Tibial nerve (tissue), 4 donors: ENCODE measurements around the gene SPOPL. TPM values are rescaled to one million over a fixed set of nuclear protein-coding genes. Genes with fewer than 3 reads are reported as not detected.

Experiments used
- DNase-seq, 2 donors: peaks; one replicate each; pipeline ENCODE4 v3.0.0-alpha.2; 2019; ENCODE audit warnings: low spot score in 2 of 2
- H3K27ac ChIP-seq, 4 donors: fragments of 200-600 bp; sonication (generic) in 3 of 4; one replicate each; pipeline ENCODE4 v1.5.1; 2017 to 2019; ENCODE audit warnings: mild to moderate bottlenecking in 1 of 4
- H3K27me3 ChIP-seq, 2 donors: fragments of 200-600 bp; sonication (generic) in 1 of 2; one replicate each; pipeline versions ENCODE4 v1.5.1 to v1.6.0; 2017 to 2019
- H3K36me3 ChIP-seq, 3 donors: fragments of 200-600 bp; sonication (generic); one replicate each; pipeline ENCODE4 v1.5.1; 2018 to 2019
- H3K4me1 ChIP-seq, 4 donors: fragments of 200-600 bp; sonication (generic) in 3 of 4; one replicate each; pipeline ENCODE4 v1.5.1; 2017 to 2019
- H3K4me3 ChIP-seq, 4 donors: fragments of 200-600 bp; sonication (generic) in 3 of 4; one replicate each; pipeline ENCODE4 v1.5.1; 2017 to 2019; ENCODE audit warnings: mild to moderate bottlenecking in 1 of 4, moderate library complexity in 1 of 4
- H3K9me3 ChIP-seq, 4 donors: fragments of 200-600 bp; sonication (generic) in 3 of 4; one replicate each; pipeline ENCODE4 v1.5.1; 2017 to 2019
- EP300 ChIP-seq, 2 donors: sonication (generic); formaldehyde crosslinking; IDR thresholded peaks; one replicate each; pipeline ENCODE4 v1.6.1; 2017; ENCODE audit warnings: antibody characterized with exemption in 2 of 2, mild to moderate bottlenecking in 1 of 2
- POLR2A ChIP-seq, 2 donors: fragments of 450-650 bp; IDR thresholded peaks; one replicate each; pipeline ENCODE4 v1.6.1; 2017; ENCODE audit warnings: antibody characterized with exemption in 2 of 2, mild to moderate bottlenecking in 2 of 2, moderate library complexity in 2 of 2
- WGBS, 2 donors: methylation state at CpG; one replicate each; pipeline ENCODE4 v1.1.5; 2018; 5-methylcytosine and 5-hydroxymethylcytosine counted together
- total RNA-seq, 4 donors: library from RNA; depleted of rRNA; stranded (reverse); fragments of >200 nt; gene quantifications; one replicate each; pipeline ENCODE4 v1.1.0, GENCODE V29; 2016
- TF ChIP-seq, protein P1 (sequence below), 5 experiments: fragments of 200-600 bp in 3 of 5; fragments of 450-650 bp in 2 of 5; sonication (generic) in 3 of 5; IDR thresholded peaks; one replicate each; pipeline ENCODE4 v1.5.1; 2016 to 2019; ENCODE audit warnings: antibody characterized with exemption in 5 of 5, mild to moderate bottlenecking in 3 of 5, moderate library complexity in 2 of 5

Gene SPOPL
- total RNA-seq, 4 donors from 2014 or later = 15.9 to 22.7 (median 16.6) TPM

DNA sequence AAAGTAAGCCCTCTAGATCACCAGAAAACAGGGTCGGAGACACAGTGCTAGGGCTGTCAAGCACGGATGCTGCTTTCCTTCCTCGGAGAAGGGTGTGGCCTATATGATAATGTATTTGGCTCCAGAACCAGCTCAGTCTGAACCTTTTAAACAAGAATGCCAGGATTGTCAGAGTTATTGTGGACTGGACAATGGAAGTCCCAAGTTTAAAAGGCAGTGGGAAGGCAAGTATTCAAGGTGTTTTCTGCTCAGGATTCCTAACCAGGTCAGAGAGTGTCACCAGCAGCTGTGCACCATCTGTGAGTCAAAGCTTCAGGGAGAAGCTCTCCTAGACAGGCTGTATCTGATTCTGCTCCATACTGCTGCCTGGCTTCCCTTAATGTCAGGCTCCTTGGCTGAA lies 94.8 kb downstream of the SPOPL start:
- Histone ChIP-seq H3K4me3 (no peak overlapping the region), H3K9me3 (no peaks in the 10 kb centered on the region), H3K27ac (no peak overlapping the region), H3K36me3 (peaks cover 0 to 40% (median 0%) of the 10 kb centered on the region in 3 donors), H3K4me1 (no peaks in the 10 kb centered on the region), H3K27me3 (no peaks in the 10 kb centered on the region)
- WGBS, 2 donors = 72 to 78% methylated on average over 3 of the region's 3 CpGs
- TF ChIP-seq, protein P1, sequence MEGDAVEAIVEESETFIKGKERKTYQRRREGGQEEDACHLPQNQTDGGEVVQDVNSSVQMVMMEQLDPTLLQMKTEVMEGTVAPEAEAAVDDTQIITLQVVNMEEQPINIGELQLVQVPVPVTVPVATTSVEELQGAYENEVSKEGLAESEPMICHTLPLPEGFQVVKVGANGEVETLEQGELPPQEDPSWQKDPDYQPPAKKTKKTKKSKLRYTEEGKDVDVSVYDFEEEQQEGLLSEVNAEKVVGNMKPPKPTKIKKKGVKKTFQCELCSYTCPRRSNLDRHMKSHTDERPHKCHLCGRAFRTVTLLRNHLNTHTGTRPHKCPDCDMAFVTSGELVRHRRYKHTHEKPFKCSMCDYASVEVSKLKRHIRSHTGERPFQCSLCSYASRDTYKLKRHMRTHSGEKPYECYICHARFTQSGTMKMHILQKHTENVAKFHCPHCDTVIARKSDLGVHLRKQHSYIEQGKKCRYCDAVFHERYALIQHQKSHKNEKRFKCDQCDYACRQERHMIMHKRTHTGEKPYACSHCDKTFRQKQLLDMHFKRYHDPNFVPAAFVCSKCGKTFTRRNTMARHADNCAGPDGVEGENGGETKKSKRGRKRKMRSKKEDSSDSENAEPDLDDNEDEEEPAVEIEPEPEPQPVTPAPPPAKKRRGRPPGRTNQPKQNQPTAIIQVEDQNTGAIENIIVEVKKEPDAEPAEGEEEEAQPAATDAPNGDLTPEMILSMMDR (IDR thresholded peaks at IDR 0.05) = no peak
- TF ChIP-seq EP300 (IDR thresholded peaks at IDR 0.05) (no peak), POLR2A (IDR thresholded peaks at IDR 0.05) (no peak)
- DNase-seq = no peak

DNA sequence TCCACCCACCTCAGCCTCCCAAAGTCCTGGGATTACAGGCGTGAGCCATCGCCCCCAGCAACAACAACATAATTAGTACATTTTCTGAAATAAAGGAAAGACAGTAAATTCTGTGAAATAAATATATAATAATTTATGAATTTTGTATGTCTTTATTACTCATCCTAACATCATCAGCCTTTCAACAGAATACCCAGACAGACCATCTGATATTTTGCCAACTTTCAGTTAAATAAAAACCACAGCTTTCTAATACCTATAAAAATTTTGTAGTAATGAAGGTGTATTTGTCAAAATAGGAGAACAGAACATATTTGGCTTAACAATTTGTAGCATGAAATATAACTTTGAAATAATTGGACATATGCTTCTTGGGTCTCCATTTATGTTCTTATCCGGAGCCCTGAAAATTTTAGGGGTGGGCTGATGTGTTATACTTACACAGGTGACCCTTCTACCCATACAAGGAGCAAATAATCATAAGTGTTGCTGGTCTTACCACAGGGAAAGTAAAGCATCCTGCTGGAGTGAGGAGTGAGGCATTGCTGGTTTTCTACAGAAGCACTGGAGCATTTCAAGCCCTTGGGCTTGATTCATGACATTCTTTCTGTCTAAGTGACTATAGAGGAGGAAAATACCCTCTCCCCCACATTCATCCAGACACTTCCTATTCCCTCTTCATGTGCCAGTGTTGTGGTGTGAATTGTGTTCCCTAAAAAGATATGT lies 99.3 kb downstream of the SPOPL start:
- H3K36me3 ChIP-seq = peaks cover 0 to 20% (median 0%) of the 10 kb centered on the region in 3 donors
- H3K27me3 ChIP-seq = no peaks in the 10 kb centered on the region
- TF ChIP-seq, protein P1 (IDR thresholded peaks at IDR 0.05) = no peak
- no peak for TF ChIP-seq EP300 (IDR thresholded peaks at IDR 0.05)
- no peak for TF ChIP-seq POLR2A (IDR thresholded peaks at IDR 0.05)
- WGBS, 2 donors = 92 to 93% methylated on average over 3 of the region's 3 CpGs
- no peak for DNase-seq
- no peaks in the 10 kb centered on the region for H3K9me3 ChIP-seq
- no peak overlapping the region for H3K4me3 ChIP-seq
- no peaks in the 10 kb centered on the region for H3K4me1 ChIP-seq
- no peak overlapping the region for H3K27ac ChIP-seq

DNA sequence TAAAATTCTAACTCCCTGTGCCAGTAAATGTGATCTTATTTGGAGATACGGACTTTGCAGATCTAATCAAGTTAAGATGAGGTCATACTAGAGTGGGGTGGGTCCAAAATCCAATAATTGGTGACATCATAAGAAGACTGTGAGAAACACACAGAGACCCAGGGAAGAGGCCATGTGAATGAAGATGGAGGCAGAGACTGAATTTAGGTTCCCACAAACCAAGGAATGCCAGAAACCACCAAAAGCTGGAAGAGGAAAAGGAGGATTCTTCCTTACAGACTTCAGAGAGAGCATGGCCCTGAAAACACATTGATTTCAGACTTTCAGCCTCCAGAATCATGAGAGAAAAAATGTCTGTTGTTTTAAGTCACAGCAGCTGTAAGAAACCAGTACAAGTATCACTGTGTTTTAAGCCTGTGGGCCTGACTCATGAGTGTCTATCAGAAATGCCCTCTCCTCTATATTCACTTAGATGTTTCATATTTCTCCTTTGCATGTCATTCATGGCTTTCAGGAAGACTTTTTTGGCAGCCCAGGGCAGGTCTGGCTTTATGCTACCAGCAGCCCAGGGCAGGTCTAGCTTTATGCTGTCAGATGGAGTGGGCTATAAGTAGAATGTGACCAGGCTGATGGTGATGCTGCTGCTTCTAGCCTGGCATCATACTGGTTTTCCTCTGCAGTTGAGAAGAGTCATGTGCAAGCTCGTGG lies 100.0 kb downstream of the SPOPL start:
- TF ChIP-seq, protein P1 (IDR thresholded peaks at IDR 0.05) = no peak
- TF ChIP-seq POLR2A (IDR thresholded peaks at IDR 0.05) = no peak
- TF ChIP-seq EP300 (IDR thresholded peaks at IDR 0.05) = no peak
- Histone ChIP-seq H3K27me3 (no peaks in the 10 kb centered on the region), H3K36me3 (peaks cover 0 to 13% (median 0%) of the 10 kb centered on the region in 3 donors), H3K9me3 (no peaks in the 10 kb centered on the region), H3K27ac (no peak overlapping the region), H3K4me3 (no peak overlapping the region), H3K4me1 (no peaks in the 10 kb centered on the region)
- 93 to 97% methylated on average over 2 of the region's 2 CpGs for WGBS, 2 donors
- no peak for DNase-seq

DNA sequence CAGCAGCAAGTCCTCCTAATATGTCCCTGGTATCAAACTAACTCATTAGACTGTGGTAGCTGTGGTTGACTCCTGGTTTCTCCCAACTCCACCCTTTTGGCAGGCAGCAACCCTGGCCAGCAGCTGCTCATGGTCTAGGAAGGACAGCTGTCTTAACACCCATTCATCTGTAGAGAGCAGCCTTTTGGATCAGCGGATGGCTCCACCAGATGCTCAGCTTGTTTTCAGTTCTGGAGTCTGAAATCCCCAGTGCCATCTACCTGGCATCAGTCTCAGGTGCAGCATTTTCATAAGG lies 100.5 kb downstream of the SPOPL start:
- Histone ChIP-seq H3K27me3 (no peaks in the 10 kb centered on the region), H3K4me3 (no peak overlapping the region), H3K36me3 (peaks cover 0 to 8% (median 0%) of the 10 kb centered on the region in 3 donors), H3K4me1 (no peaks in the 10 kb centered on the region), H3K9me3 (no peaks in the 10 kb centered on the region), H3K27ac (no peak overlapping the region)
- 82 to 100% methylated on average over 1 of the region's 1 CpG for WGBS, 2 donors
- no peak for DNase-seq
- TF ChIP-seq EP300 (IDR thresholded peaks at IDR 0.05) (no peak), POLR2A (IDR thresholded peaks at IDR 0.05) (no peak)
- TF ChIP-seq, protein P1 (IDR thresholded peaks at IDR 0.05) = no peak

DNA sequence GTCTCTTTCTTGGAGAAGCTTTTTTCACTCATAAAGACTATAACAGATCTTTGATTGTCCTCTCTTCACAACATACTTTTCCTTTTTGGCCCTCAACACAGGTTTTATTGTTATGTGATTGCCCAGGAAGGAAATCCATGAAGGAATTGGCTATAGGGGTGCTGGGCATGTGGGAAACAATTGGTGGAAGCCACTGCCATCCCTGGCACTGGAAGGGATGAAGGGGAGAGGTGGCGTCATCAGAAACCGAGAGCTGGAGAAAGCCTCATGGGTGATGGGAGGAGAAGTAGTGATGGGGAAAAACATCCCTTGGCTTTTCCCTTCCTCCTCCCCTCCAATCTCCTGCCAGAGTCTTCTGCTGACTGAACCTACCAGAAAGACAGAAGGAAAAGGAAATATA lies 106.2 kb downstream of the SPOPL start:
- Histone ChIP-seq H3K4me1 (no peaks in the 10 kb centered on the region), H3K36me3 (no peaks in the 10 kb centered on the region), H3K4me3 (no peak overlapping the region), H3K27me3 (no peaks in the 10 kb centered on the region), H3K27ac (no peak overlapping the region), H3K9me3 (no peaks in the 10 kb centered on the region)
- DNase-seq = no peak
- WGBS, 2 donors = 80 to 87% methylated on average over 2 of the region's 2 CpGs
- TF ChIP-seq EP300 (IDR thresholded peaks at IDR 0.05) (no peak), POLR2A (IDR thresholded peaks at IDR 0.05) (no peak)
- TF ChIP-seq, protein P1 (IDR thresholded peaks at IDR 0.05) = no peak
